Measurements from ENCODE around the gene ZNF484. TPM values are rescaled to one million over a fixed set of nuclear protein-coding genes. Genes with fewer than 3 reads are reported as not detected.
"Not testable (repeated sequence)": the region's sequence is repeated elsewhere in the genome, so short reads cannot be mapped to it uniquely, and the experiment has no call there.

The ZNF484 gene
- total and polyA plus RNA-seq, 12 donors = 1.7 to 21.4 (median 8.4) TPM

DNA sequence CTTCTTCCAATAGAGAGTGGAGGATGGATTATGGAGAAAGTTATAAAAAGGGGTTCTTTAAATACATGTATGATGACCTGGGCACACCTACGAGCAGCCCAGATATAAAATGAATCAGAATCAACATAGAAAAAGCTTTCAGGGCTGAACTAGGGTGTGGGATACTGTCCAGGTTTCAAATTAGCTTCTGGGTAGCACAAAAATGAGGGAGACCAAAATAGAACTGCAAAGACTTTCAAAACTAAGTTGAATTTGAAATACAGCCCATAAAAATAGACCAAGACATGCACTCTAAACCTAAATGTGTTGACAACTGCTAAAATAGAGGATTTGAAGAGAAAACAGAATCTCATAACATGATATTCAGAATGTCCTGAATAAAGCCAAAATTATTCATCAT lies 17.0 kb downstream of the ZNF484 start:
- no peak for DNase-seq
- H3K27me3 ChIP-seq = no peaks in the 10 kb centered on the region
- TF ChIP-seq, protein P1, sequence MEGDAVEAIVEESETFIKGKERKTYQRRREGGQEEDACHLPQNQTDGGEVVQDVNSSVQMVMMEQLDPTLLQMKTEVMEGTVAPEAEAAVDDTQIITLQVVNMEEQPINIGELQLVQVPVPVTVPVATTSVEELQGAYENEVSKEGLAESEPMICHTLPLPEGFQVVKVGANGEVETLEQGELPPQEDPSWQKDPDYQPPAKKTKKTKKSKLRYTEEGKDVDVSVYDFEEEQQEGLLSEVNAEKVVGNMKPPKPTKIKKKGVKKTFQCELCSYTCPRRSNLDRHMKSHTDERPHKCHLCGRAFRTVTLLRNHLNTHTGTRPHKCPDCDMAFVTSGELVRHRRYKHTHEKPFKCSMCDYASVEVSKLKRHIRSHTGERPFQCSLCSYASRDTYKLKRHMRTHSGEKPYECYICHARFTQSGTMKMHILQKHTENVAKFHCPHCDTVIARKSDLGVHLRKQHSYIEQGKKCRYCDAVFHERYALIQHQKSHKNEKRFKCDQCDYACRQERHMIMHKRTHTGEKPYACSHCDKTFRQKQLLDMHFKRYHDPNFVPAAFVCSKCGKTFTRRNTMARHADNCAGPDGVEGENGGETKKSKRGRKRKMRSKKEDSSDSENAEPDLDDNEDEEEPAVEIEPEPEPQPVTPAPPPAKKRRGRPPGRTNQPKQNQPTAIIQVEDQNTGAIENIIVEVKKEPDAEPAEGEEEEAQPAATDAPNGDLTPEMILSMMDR (IDR thresholded peaks at IDR 0.05) = no peak
- TF ChIP-seq POLR2A (IDR thresholded peaks at IDR 0.05) = no peak
- no peaks in the 10 kb centered on the region for H3K9me3 ChIP-seq (replicated peaks in 1 of 3)
- 69 to 84% (median 80%) methylated on average over 1 of the region's 1 CpG for WGBS, 4 donors
- H3K36me3 ChIP-seq (replicated peaks in 1 of 2) = peaks cover 0 to 2% of the 10 kb centered on the region in 2 donors
- H3K4me3 ChIP-seq = no peak overlapping the region
- no peak overlapping the region for H3K27ac ChIP-seq
- no peaks in the 10 kb centered on the region for H3K4me1 ChIP-seq (replicated peaks in 1 of 2)
- intact Hi-C loops (cut with DNase I) = no loop called here

DNA sequence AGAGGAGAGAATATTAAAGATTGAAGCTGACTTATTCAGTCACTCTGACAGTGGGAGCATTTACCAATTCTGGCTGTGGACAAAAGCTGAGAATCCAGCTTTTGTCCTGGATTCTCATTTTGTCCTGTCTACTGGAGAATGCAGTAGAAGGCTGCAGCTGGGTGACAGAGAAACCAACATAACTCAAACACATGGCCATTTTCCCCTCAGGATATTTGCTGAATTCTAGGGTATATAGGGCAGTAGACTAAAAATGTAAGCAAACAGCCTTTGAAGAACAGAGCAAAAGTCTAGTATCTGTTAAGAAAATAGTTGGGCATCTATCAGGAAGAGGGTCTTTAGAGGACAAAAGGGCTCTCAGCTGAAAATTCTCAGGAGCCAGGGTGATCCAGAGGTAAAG lies 20.6 kb downstream of the ZNF484 start:
- no peak for DNase-seq
- Histone ChIP-seq H3K4me1 (replicated peaks in 1 of 2) (no peaks in the 10 kb centered on the region), H3K9me3 (replicated peaks in 1 of 3) (no peaks in the 10 kb centered on the region), H3K4me3 (no peak overlapping the region), H3K27ac (no peak overlapping the region), H3K27me3 (no peaks in the 10 kb centered on the region), H3K36me3 (replicated peaks in 1 of 2) (peaks cover 0 to 36% of the 10 kb centered on the region in 2 donors)
- no peak for TF ChIP-seq POLR2A (IDR thresholded peaks at IDR 0.05)
- TF ChIP-seq, protein P1 (IDR thresholded peaks at IDR 0.05) = no peak
- intact Hi-C loops (cut with DNase I) = no loop called here

DNA sequence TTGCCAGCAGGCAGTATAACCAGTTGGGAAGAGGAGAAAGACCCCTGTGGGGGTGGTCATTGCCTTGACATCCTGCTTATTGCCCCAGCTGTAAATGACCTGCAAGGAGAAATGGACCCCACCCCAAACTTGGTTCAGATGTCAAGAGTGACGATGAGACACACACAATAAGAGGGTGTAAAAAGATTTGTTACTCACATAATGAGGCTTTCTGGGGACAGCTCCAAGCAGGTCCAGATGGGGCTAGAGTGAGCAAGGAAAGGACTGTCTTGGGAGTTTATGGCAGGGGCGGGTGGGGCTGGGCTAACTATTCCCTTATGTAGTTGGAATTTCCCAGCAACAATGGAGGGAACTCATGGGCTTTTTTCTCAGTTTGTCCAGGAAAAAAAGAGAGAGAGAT lies 24.1 kb downstream of the ZNF484 start:
- no peaks in the 10 kb centered on the region for H3K27me3 ChIP-seq
- peaks cover 0 to 2% (median 0%) of the 10 kb centered on the region in 3 donors for H3K9me3 ChIP-seq (replicated peaks in 1 of 3)
- peaks cover 0 to 44% of the 10 kb centered on the region in 2 donors for H3K36me3 ChIP-seq (replicated peaks in 1 of 2)
- H3K27ac ChIP-seq = no peak overlapping the region
- no peaks in the 10 kb centered on the region for H3K4me1 ChIP-seq (replicated peaks in 1 of 2)
- DNase-seq = no peak
- 57 to 91% (median 69%) methylated on average over 2 of the region's 2 CpGs for WGBS, 4 donors
- H3K4me3 ChIP-seq = no peak overlapping the region
- TF ChIP-seq, protein P1 (IDR thresholded peaks at IDR 0.05) = no peak
- TF ChIP-seq POLR2A (IDR thresholded peaks at IDR 0.05) = no peak
- intact Hi-C loops (cut with DNase I) = no loop called here

DNA sequence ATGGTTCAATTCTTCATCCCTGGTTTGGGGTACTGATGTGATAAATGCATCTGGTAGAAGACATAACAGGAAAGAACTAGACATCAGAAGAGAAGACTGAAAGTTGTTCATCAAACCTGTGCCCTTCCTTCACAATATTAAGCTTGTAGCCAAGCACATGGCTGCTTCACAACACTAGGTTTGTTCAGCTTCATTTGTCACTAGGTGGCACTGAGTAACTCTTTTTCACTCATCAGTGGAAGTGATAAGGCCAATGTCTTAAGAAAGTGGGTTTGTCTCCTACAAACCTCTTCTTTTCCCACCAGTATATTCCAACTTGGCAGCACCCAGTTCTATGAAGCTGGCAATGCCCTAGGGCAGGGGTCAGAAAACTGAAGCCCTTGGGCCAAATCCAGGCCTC lies 26.9 kb downstream of the ZNF484 start:
- Histone ChIP-seq H3K4me3 (no peak overlapping the region), H3K27me3 (no peaks in the 10 kb centered on the region), H3K4me1 (replicated peaks in 1 of 2) (no peaks in the 10 kb centered on the region), H3K36me3 (replicated peaks in 1 of 2) (peaks cover 0 to 56% of the 10 kb centered on the region in 2 donors), H3K9me3 (replicated peaks in 1 of 3) (peaks cover 0 to 30% (median 9%) of the 10 kb centered on the region in 3 donors), H3K27ac (no peak overlapping the region)
- intact Hi-C loops (cut with DNase I) = no loop called here
- DNase-seq = no peak
- TF ChIP-seq, protein P1 (IDR thresholded peaks at IDR 0.05) = no peak
- TF ChIP-seq POLR2A (IDR thresholded peaks at IDR 0.05) = no peak

DNA sequence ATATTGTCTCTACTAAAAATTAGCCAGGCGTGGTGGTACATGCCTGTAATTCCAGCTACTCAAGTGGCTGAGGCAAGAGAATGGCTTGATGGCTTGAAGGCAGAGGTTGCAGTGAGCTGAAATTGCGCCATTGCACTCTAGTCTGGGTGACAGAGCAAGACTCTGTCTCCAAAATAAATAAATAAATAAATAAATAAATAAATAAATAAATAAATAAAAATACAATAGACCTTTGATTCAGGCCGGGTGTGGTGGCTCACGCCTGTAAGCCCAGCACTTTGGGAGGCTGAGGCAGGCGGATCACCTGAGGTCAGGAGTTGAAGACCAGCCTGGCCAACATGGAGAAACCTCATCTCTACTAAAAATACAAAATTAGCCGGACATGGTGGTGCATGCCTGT lies 29.1 kb downstream of the ZNF484 start:
- H3K4me3 ChIP-seq; H3K27me3 ChIP-seq; H3K27ac ChIP-seq; intact Hi-C loops (cut with DNase I); DNase-seq; H3K4me1 ChIP-seq (replicated peaks in 1 of 2): not testable (repeated sequence)
- Histone ChIP-seq H3K9me3 (replicated peaks in 1 of 3) (peaks cover 0 to 47% (median 9%) of the 10 kb centered on the region in 3 donors), H3K36me3 (replicated peaks in 1 of 2) (peaks cover 0 to 35% of the 10 kb centered on the region in 2 donors)
- 88 to 99% (median 95%) methylated on average over 6 of the region's 6 CpGs for WGBS, 4 donors
